ENCODE data around the gene DGCR6L.
"Not testable (repeated sequence)": the region's sequence is repeated elsewhere in the genome, so short reads cannot be mapped to it uniquely, and the experiment has no call there.

Gene DGCR6L

DNA sequence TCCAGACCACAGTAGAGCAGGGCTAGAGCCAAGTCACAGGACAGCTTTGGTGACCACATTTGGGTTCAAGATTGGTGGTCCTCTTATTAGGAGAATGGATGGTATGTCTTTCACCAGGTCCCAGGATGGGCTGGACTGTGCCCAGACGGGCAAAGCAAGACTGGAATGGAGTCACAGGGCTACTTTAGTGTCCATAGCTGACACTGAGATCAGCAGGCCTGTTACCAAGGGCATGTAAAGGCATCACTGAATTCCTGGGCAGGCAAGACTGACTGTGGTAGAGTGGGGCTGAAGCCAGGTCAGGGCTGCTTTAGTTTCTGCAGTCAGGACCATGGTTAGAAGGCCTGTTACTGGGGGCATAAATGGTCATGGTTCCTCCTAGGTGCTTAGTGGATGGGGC lies 6.1 kb upstream of the DGCR6L start:
- not testable (repeated sequence) for DNase-seq (ENCODE audit: low read depth)

- DNase-seq (ENCODE audit: low read depth): no peak
These were observed 4.3 kb upstream of the DGCR6L start for GRCh38 chr22:20324139-20324516.

GRCh38 chr22:20321552-20322211 lies 1.8 kb upstream of the DGCR6L start:
- not testable (repeated sequence) for DNase-seq (ENCODE audit: low read depth)

DNA sequence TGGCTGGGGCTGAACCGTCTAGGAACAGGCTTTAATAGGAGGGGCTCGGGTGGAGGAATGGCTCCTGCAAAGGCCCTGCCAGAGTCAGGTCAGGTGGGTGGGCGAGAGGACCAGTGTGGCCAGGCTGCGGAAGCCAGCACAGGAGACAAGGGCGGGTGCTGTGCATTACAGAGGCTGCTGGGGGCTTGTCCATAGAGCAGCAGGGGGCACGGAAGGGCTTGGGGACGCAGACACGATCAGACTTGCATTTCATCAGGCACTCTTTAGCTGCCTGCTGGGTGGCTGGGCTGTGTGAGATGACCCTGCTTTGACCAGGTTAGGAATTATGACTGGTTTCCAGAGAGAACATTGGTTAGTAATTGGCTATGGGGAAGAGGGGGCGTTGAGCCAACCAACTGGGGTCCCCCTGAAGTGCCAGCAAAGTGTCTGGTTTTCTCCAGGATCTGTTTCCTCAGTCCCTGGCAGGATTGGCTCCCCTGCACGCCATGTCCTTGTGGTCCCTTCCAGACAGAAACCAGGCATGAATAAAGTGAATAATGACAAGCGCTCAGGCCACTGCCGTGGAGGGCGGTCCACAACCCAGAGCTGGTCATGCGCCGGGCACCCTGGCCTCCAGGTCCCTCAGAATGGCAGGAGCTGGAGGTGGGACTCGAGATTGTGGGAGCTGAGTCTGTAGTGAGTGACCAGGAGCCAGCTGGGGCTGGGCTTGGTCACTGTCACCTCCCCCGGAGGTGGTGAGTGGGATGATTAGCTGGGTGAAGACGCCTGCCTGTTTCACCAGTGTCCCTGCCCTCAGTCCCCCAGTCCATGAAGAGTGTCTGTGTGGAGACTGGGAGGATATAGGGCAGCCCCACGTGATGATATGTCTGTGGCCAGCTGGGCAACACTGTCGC lies 1.0 kb upstream of the DGCR6L start:
- not testable (repeated sequence) for DNase-seq (ENCODE audit: low read depth)

DNA sequence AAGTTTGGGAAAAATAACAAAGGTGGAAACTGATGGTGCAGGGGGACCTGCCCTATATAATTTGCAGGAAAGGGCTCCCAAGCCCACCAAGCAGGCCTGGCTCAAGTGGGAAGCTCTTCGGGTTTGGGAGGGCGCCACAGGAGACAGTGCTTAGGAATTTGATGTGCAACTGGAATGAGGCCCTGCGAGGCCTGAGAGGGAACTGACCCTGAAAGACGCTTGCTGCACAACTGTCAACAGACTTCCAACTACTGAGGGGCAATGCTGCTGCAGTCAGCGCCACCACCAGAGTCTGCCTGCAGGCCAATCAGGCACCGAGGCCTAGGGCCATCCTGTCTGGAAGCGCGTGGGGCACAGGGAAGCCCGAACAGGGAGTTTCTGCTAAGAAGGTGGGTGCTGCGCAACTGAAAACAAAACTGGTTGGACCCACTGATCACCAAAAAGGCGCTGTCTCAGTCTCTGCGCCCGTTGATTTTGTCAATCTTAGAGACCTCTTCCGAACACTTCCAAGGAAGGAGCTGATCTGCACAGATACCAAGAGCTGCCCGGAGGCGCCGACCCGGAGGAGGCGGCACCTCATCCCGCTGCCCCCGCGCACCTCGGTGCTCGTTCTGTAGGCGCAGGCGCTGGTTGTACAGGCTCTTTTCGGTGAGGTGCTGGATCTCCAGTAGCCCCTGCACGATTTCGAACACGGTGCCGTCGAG lies 667 bp downstream of the DGCR6L start:
- DNase-seq (ENCODE audit: low read depth): no peak

GRCh38 chr22:20318043-20318688 lies 1.7 kb downstream of the DGCR6L start:
- not testable (repeated sequence) for DNase-seq (ENCODE audit: low read depth)

GRCh38 chr22:20317402-20318042 lies 2.3 kb downstream of the DGCR6L start:
- not testable (repeated sequence) for DNase-seq (ENCODE audit: low read depth)

DNA sequence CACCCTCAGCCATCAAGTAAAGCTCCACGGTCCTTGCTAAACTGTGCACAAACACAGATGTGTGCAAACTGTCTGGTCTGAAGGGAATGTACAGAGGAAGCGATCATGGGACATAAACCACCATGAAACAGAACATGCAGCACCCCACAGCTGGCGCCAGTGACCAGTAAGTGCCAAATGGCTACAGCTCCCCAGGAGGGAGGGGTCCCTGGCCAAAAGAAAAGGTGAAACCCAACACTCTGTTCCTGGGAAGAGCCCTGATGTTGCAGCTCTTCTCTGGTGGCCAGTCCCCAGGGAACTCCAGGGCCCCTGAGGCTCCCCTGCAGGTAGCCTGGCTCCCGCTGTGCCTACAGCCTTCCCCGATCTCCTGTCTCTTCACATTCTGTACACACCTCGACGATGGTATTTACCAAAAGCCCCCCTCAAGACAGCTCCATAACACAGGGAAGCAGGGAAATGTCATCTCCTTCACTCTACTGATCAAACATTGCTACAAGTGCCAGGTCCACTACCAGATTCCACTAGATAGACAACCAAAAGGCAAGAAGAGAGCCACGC lies 2.9 kb downstream of the DGCR6L start:
- DNase-seq (ENCODE audit: low read depth): no peak

DNA sequence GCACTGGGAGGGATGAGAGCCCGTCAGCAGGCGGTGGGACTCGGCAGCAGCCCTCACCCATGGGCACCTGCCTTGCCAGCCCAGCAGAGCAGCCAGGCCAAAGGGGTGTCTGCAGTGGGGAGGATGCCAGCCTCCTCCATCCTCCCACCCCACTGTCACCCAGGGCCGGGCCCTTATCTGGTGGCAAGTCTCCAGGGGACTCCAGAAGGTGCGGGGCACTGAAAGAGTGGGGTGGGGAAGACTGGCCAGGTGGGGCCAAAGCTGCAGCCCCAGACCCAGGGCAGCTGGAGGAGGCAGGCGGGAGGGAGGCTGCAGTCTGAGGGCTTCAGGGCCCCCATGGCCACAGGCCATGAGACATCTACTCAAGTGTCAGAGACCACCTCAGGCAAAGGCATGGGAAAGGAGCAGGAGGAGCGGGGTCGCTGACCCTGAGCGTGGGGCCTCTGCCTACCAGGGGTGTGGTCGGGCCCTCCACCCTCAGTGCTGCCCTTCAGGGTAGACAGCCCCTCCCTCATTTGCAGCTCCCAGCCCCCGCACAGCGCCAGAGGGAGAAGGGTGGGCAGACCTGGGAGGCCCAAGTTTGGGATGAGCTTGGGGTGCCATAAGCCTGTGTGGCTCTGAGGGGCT lies 3.5 kb downstream of the DGCR6L start:
- no peak for DNase-seq (ENCODE audit: low read depth)

DNA sequence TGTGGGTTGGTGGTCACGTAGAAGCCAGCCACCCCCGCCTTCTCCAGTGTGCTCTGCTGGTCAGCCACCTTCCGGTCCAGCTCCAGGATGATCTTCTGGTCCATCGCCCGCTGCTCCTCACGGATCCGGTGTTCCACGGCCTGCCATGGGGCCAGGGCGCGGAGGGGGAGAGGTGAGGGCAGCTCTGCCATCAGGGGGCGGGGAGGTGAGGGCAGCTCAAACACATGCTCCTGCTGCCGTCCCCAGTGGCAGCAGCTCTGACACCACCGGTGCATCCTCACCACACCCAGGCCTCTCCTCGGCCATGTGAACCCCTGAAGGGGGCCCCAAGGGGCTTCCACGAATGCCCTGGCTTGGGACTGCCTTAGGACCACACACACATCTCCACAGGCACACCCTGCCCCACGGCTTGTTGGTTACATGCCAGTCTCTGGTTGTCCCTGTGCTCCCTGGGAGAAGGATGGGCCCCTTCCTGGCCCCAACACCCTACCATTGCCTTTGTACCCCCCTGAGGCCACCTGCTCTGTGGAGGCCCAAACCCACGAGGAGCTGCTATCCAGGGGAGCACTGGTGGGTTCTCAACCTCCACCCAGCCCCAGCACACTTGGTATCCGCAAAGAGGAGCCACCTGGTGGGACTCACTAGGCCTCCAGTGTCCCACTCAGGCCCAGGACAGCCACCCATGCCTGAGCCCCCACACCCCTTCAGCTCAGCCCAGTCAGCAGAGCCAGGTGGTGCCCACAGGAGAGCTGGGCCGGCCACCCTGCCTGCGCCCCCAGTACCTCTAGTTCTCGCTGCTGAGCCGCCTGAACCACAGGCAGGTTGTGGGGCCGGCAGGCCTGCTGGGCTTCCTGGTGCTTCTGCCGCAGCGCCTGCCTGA lies 4.3 kb downstream of the DGCR6L start:
- DNase-seq (ENCODE audit: low read depth): no peak

GRCh38 chr22:20314741-20315336 lies 5.0 kb downstream of the DGCR6L start:
- DNase-seq (ENCODE audit: low read depth): not testable (repeated sequence)

DNA sequence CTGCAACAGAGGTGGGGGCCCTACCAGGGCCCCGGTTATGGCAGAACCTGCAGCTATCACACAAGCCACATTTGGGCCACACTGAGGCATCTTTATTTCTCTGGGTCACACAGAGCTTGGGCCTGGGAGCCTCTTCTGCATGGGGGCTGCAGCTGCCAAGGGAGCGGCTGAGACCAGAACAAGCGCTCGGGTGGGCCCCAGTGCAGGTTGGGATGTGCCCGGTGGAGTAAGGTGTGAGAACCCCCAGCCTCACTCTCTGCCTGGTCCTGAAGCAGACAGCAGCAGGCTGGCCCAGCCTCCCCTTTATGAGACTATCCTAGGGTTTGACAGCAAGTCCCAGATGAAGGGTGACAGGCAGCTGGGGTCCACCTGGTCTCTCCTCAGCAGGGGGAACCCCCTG lies 5.7 kb downstream of the DGCR6L start:
- DNase-seq (ENCODE audit: low read depth): not testable (repeated sequence)

GRCh38 chr22:20313306-20314077 lies 6.4 kb downstream of the DGCR6L start:
- DNase-seq (ENCODE audit: low read depth): not testable (repeated sequence)

DNA sequence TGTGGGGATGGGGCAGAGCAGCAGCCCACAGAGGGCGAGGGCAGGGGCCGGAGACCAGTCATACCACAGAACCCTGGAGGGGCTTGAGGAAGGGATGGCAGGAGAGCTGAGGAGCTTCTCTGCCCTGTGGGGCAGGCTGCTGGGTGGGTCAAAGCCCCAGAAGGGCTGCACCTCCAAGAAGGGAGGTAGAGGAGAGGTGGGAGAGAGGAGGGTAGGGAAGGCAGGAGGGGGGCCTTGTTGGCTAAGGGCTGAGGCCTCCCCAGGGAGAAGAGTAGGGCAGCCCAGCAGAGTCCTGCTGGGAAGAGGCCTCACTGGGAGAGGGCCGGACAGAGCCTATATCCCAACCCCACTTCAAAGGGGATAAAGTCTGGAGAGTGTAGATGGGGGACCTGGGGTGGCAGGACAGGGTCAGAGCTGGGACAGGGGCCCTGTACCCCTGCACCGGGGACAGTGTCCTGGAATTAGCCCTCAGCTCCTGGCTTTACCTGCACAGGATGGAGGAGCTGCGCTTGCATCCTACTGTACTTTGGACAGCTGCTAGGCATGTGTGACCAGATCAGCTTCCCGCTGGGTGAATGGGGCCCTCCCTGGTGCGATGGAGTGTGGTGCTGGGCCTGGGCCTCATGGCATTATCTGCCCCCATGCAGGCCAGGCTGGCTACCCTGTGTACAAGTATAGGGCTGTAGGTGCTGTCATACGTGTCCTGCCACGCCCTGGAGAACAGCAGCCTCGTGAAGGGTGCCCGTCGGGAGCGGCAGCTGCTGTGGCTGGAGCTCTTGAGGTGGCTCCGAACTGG lies 7.3 kb downstream of the DGCR6L start:
- DNase-seq (ENCODE audit: low read depth): no peak

DNA sequence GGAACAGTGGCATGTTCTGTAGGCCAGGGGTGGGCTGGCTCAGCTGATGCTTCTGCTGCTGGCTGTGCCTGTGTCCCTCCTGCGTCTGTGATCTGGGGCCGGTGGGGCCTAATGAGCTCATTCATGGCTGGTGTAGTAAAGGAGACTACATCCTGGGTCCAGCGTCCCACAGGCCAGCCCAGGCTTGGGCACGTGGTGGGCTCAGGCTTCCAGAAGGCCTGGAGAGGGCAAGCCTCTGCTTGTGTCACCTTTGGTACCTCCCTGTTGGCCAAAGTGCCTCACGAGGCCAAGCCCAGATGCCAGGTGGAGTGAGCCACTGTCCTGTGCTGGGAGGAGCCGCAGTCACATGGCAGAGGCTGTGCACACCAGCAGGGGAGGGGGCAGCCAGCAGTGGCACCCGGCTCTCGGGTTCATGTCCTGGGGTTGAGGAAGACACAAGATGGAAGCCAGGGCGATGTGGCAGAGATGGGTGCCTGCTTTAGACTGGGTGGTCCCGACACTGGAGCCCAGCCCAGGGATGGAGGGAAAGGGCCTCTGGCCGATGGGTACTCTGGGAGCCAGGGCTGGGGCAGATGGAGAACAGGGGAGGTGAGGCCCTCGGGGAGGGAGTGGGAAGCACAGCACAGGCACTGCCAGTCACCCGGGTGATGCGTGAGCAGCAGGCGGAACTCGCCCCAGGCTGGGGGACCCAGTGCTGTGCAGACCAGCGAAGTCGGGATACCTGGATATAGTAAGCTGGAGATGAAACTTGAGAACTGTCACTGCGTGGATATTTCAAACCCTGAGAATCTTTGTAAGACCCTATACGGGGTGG lies 8.4 kb downstream of the DGCR6L start:
- not testable (repeated sequence) for DNase-seq (ENCODE audit: low read depth)

GRCh38 chr22:20310773-20311172 lies 9.1 kb downstream of the DGCR6L start:
- DNase-seq (ENCODE audit: low read depth): not testable (repeated sequence)

- DNase-seq (ENCODE audit: low read depth): not testable (repeated sequence)
These were observed 9.7 kb downstream of the DGCR6L start for GRCh38 chr22:20310180-20310579.
